ENCODE measurements around the gene SIVA1. TPM values are rescaled to one million over a fixed set of nuclear protein-coding genes. Genes with fewer than 3 reads are reported as not detected.

SIVA1 gene
- total and polyA plus RNA-seq, 2 of the 4 experiments (the other 2 are of a cell fraction) = 166 to 184 TPM

GRCh38 chr14:104714066-104714465 lies 38.9 kb upstream of the SIVA1 start:
- H3K4me2 ChIP-seq (ENCODE audit: low read depth, low read length) = no peak overlapping the region
- dilution Hi-C loops (cut with HindIII; ENCODE audit: low sequenced_read_pairs, unreplicated experiment) = no loop called here
- no peak overlapping the region for H2AK5ac ChIP-seq (ENCODE audit: low read depth, low read length)
- H2BK15ac ChIP-seq (ENCODE audit: low read depth, low read length) = no peak overlapping the region
- ChIA-PET CTCF (no interaction called here), POLR2A (ENCODE audit: unreplicated experiment) (no interaction called here)
- in situ Hi-C loops (cut with MboI; ENCODE audit: low sequenced_read_pairs) = no loop called here
- intact Hi-C loops (cut with micrococcal nuclease) = no loop called here
- H3K79me1 ChIP-seq (ENCODE audit: low read depth in 1 of 2, low read length in 2 of 2) = peaks cover 4 to 5% of the 10 kb centered on the region in 2 experiments; a peak in 2 of 4 replicates
- TF ChIP-seq USF2 (IDR thresholded peaks at IDR 0.05; ENCODE audit: low read depth, low read length) (no peak), CEBPB (IDR thresholded peaks at IDR 0.05; ENCODE audit: low read depth, low read length) (no peak), MAZ (IDR thresholded peaks at IDR 0.05; ENCODE audit: borderline replicate concordance, low read depth, low read length) (no peak), POLR2A (IDR thresholded peaks at IDR 0.05; ENCODE audit: low read depth, low read length) (no peak), RAD21 (IDR thresholded peaks at IDR 0.05; ENCODE audit: low read length) (no peak)
- H3K4me3 ChIP-seq (ENCODE audit: insufficient read depth, low read depth, low read length) = no peak overlapping the region
- H3K18ac ChIP-seq (ENCODE audit: low read depth, low read length) = no peak overlapping the region
- ATAC-seq (ENCODE audit: low read depth) = no peak
- H3K9me3 ChIP-seq (ENCODE audit: control insufficient read depth, insufficient read depth, low read length) = no peaks in the 10 kb centered on the region
- H4K5ac ChIP-seq (ENCODE audit: low read depth, low read length) = no peak overlapping the region
- H3K14ac ChIP-seq (replicated peaks; ENCODE audit: low read depth, low read length) = no peak overlapping the region
- no peak overlapping the region for H3K27ac ChIP-seq (ENCODE audit: insufficient read depth, low read length)
- no peak overlapping the region for H2BK120ac ChIP-seq (ENCODE audit: low read depth, low read length)
- H4K8ac ChIP-seq (ENCODE audit: low read depth in 2 of 2, low read length in 2 of 2) = no peak overlapping the region
- 100% methylated on average over 1 of the region's 16 CpGs; no CpG with 5 or more reads in 1 of the 2 experiments for WGBS, 2 experiments (ENCODE audit: extremely low coverage in 2 of 2, insufficient read length in 1 of 2)
- H2BK5ac ChIP-seq (ENCODE audit: low read depth, low read length, poor library complexity, severe bottlenecking) = no peak overlapping the region
- H2AK9ac ChIP-seq (replicated peaks; ENCODE audit: low read depth, low read length, poor library complexity) = no peak overlapping the region
- no peak overlapping the region for H3K23ac ChIP-seq (ENCODE audit: low read depth, low read length)
- no peak overlapping the region for H3K4ac ChIP-seq (ENCODE audit: low read depth, low read length)
- H3K56ac ChIP-seq (ENCODE audit: extremely low read depth, insufficient read depth, low read length) = no peak overlapping the region
- BruUV-seq (replicated peaks) = no TSS peak
- no peak for DNase-seq
- H3K9ac ChIP-seq (ENCODE audit: low read depth, low read length) = no peak overlapping the region
- H3K9me1 ChIP-seq (ENCODE audit: insufficient read depth, low read length) = no peaks in the 10 kb centered on the region
- H4K20me1 ChIP-seq (ENCODE audit: insufficient read depth, low read length) = peaks cover under 1% of the 10 kb centered on the region; the same call in 1 of the 2 replicates
- no peak overlapping the region for H4K91ac ChIP-seq (ENCODE audit: insufficient read depth, low read depth, low read length)
- no peak overlapping the region for H2AFZ ChIP-seq (replicated peaks; ENCODE audit: low read length, poor library complexity)
- H2BK20ac ChIP-seq (ENCODE audit: low read depth, low read length) = no peak overlapping the region
- peaks cover 69% of the 10 kb centered on the region for H3K36me3 ChIP-seq (ENCODE audit: control insufficient read depth, insufficient read depth, low read length)
- no peaks in the 10 kb centered on the region for H3K4me1 ChIP-seq (ENCODE audit: control insufficient read depth, insufficient read depth, low read length)
- no peaks in the 10 kb centered on the region for H3K27me3 ChIP-seq (ENCODE audit: control insufficient read depth, insufficient read depth, low read length)
